ENCODE results near the gene CDS2. TPM values are rescaled to one million over a fixed set of nuclear protein-coding genes. Genes with fewer than 3 reads are reported as not detected.

Gene CDS2
- total and polyA plus RNA-seq, 10 of the 15 experiments (the other 5 are each of a cell fraction or from before 2014, with no cell fraction given), result 11.5 to 94.7 (median 23.1) TPM

- TF ChIP-seq, protein P1, sequence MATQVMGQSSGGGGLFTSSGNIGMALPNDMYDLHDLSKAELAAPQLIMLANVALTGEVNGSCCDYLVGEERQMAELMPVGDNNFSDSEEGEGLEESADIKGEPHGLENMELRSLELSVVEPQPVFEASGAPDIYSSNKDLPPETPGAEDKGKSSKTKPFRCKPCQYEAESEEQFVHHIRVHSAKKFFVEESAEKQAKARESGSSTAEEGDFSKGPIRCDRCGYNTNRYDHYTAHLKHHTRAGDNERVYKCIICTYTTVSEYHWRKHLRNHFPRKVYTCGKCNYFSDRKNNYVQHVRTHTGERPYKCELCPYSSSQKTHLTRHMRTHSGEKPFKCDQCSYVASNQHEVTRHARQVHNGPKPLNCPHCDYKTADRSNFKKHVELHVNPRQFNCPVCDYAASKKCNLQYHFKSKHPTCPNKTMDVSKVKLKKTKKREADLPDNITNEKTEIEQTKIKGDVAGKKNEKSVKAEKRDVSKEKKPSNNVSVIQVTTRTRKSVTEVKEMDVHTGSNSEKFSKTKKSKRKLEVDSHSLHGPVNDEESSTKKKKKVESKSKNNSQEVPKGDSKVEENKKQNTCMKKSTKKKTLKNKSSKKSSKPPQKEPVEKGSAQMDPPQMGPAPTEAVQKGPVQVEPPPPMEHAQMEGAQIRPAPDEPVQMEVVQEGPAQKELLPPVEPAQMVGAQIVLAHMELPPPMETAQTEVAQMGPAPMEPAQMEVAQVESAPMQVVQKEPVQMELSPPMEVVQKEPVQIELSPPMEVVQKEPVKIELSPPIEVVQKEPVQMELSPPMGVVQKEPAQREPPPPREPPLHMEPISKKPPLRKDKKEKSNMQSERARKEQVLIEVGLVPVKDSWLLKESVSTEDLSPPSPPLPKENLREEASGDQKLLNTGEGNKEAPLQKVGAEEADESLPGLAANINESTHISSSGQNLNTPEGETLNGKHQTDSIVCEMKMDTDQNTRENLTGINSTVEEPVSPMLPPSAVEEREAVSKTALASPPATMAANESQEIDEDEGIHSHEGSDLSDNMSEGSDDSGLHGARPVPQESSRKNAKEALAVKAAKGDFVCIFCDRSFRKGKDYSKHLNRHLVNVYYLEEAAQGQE (IDR thresholded peaks at IDR 0.05; ENCODE audit: low read depth, low read length), result no peak
- TF ChIP-seq EGR1 (IDR thresholded peaks at IDR 0.05; ENCODE audit: borderline replicate concordance in 1 of 2, low read depth in 2 of 2, low read length in 2 of 2) (peak; percentile 76 to 86), POLR2AphosphoS5 (IDR thresholded peaks at IDR 0.05; ENCODE audit: low read length) (peak; percentile 99), RAD51 (IDR thresholded peaks at IDR 0.05) (no peak), NBN (IDR thresholded peaks at IDR 0.05) (peak; percentile 67; the same call in 1 of the 2 replicates), HDAC2 (IDR thresholded peaks at IDR 0.05) (peak; percentile 81; the same call in 1 of the 2 replicates), RB1 (IDR thresholded peaks at IDR 0.05; ENCODE audit: borderline replicate concordance) (0 out of 2 replicates have a peak, but pooled peaks have one; percentile 82), STAT1 (conservative IDR thresholded peaks at IDR 0.05) (0 out of 2 replicates have a peak, but pooled peaks have one; percentile 46), MAX (IDR thresholded peaks at IDR 0.05; ENCODE audit: low read depth, low read length) (peak; percentile 84), SIX5 (IDR thresholded peaks at IDR 0.05; ENCODE audit: low read depth, low read length, severe bottlenecking) (no peak), DPF2 (IDR thresholded peaks at IDR 0.05) (peak; percentile 60), BMI1 (IDR thresholded peaks at IDR 0.05; ENCODE audit: borderline replicate concordance) (no peak)
- TF ChIP-seq, protein P2, sequence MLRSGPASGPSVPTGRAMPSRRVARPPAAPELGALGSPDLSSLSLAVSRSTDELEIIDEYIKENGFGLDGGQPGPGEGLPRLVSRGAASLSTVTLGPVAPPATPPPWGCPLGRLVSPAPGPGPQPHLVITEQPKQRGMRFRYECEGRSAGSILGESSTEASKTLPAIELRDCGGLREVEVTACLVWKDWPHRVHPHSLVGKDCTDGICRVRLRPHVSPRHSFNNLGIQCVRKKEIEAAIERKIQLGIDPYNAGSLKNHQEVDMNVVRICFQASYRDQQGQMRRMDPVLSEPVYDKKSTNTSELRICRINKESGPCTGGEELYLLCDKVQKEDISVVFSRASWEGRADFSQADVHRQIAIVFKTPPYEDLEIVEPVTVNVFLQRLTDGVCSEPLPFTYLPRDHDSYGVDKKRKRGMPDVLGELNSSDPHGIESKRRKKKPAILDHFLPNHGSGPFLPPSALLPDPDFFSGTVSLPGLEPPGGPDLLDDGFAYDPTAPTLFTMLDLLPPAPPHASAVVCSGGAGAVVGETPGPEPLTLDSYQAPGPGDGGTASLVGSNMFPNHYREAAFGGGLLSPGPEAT (IDR thresholded peaks at IDR 0.05; ENCODE audit: low read depth), result no peak
- TF ChIP-seq, protein P3, sequence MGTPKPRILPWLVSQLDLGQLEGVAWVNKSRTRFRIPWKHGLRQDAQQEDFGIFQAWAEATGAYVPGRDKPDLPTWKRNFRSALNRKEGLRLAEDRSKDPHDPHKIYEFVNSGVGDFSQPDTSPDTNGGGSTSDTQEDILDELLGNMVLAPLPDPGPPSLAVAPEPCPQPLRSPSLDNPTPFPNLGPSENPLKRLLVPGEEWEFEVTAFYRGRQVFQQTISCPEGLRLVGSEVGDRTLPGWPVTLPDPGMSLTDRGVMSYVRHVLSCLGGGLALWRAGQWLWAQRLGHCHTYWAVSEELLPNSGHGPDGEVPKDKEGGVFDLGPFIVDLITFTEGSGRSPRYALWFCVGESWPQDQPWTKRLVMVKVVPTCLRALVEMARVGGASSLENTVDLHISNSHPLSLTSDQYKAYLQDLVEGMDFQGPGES (IDR thresholded peaks at IDR 0.05), result 0 out of 2 replicates have a peak, but pooled peaks have one; percentile 52
Observed at GRCh38 chr20:5119435-5120184, 7.2 kb upstream of the CDS2 start, which contains the start of gene PCNA (continued).

All from GM12878 (cell line).